Erythroblast (primary cell): ENCODE measurements around the gene WBP2.

Experiments used
- DNase-seq, 2 experiments: peaks; one replicate each; lab custom pipeline; 2025; lab: John Stamatoyannopoulos, UW
- GATA1 ChIP-seq: IDR thresholded peaks from 2 replicates; pipeline ENCODE4 v1.6.1; 2011; ENCODE audit warnings: low read depth, mild to moderate bottlenecking, control low read depth, low read length, moderate library complexity
- POLR2A ChIP-seq: IDR thresholded peaks from 2 replicates; pipeline ENCODE4 v1.6.1; 2011; ENCODE audit warnings: mild to moderate bottlenecking, low read length

Gene WBP2

DNA sequence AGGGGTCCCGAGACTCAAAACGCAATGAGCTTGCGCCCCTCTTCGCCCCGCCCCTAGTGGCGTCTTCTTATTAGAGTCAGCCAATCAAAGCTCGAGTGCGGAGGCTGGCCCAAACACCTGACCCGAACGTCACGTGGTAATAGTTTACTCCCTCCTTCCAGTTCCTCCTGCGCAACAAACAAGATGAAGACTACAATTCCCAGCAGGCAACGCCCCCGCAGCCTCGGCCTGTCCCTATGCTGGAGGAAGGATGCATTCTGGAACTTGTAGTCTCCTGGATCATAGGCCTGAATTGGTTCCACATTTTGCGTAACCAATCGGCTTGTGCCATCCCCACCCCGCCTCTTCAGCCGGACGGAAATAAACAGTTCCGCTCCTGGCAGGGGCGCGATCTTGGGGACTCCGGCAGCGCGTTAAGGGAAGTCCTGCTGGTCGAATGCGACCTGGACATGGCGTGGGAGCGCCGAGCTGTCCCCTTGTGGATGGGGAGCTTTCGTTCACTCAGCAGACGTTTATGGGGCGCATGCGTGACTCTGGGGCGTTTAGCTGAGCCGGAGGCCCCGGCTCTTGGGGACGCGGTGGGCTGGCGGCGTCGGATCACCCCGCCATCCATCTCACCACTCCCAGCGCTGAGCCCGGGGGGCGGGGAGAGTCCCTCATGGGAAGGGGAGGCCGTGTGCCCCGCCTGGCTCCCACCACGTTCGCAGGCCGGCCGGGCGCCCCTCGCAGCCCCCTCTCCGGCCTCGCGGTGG is at the start of gene WBP2:
TSS of gene WBP2 (minus strand) at position 26 of the 752 bp plus-strand sequence. CDS start 38 bp downstream, outside the sequence.
- TF ChIP-seq GATA1 (no peak), POLR2A (peak; percentile 99)
- DNase-seq: peak; percentile 100

DNA sequence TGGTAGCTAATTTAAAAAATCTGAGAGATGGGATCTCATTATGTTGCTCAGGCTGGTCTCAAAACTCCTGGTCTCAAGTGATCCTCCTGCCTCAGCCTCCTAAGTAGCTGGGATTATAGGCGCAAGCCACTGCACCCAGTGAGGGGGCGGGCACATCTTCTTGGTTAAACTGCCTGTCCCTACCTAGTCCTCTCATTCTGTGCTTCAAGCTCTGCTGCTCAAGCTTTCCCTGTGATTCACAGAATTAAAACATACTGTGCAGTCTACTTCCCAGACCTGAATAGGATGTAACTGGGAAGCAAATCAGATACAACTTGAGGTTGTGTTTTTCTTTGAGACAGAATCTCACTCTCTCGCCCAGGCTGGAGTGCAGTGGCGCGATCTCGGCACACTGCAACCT is 47.3 kb upstream of the WBP2 start:
- no peak for TF ChIP-seq POLR2A
- no peak for TF ChIP-seq GATA1
- no peak for DNase-seq

DNA sequence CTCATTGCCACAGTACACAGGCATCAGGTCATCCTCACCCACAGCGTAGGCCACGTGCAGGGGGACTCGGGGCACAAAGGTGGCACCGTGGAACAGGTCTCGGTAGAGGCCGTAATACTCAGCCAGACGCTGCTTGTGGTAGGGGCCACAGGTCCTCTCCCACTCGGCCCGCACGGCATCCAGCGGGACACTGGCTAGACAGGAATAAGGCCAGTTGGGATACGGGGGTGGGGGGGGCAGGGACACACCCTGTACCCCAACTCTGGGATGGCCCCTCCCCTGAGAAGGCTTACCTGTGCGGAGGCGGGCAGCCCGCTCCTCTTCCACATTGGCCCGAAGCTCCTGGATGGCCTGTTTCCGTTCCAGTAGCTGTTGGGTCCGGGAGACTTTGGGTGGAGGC is 46.6 kb upstream of the WBP2 start:
- TF ChIP-seq GATA1 (no peak), POLR2A (no peak)
- no peak for DNase-seq

DNA sequence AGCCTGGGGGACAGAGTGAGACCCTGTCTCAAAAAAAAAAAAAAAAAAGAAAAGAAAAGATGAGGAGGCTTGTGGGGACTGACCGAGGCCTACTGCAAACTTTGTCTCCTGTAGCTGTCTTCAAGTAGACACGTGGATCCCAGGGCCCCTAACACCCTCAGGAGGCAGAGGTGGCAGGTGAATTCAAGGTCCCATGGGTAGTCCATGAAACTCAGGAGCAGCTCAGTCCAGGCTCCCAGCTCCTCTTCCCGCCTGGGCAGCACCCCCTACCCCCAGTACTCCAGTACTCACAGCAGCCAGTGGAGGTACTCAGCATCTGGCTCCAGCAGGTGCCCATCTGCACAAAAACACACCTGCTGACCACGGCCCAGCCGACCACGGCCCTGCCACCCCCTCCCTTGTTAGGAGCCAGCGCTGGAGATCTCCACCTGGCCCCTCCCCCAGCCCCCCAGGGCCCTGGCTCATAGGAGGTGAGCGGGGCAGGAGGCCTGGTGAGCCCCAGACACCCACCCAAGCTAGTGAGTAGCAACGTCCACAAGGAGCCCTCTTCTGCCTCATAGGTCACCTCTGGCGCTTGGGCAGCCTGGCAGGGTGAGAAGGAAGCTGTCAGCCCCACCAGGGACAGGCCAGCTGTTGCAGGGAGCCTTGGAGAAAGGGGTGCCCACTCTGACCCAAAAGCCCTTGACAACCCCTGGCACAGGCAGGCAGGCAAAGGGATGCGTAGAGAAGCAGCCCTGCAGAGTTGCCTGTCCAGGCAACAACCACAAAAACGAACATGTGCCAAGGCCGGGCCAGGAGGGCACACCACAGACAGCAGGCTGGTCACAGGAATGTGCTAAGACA is 45.8 kb upstream of the WBP2 start:
- TF ChIP-seq GATA1: no peak
- TF ChIP-seq POLR2A: no peak

DNA sequence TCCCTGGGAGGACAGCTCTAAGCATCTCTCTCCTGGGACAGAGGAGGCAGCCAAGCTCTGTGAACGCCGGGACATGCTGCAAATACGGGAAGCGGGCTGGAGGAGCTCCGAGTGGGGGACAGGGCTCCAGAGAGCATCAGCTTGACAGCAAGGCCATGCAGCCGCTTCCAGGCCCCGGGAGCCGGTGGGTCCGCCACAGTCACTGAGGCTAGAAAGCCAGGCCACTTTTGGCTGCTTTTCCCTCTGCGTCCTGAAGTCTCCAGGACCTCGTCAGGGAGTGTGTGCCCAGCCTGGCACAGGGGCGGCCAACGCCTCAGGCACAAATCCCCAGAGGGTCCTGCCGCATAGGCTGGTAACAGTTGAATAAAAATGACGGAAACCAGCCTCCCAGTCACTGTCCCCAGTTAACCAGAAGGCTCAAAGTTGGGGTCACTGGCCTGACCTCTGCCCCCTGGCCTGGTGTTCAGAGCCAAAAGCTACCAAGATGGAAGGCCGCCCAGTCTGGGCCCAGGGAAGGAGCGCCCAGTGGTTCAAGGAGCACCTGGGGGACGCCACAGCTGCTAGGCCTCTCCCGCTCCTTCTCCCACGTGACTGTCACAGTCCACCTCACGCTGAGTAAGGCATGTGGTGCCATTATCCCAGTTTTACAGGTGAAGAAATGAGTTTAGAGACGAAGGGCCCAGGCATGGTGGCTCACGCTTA is 44.8 kb upstream of the WBP2 start:
- no peak for TF ChIP-seq POLR2A
- DNase-seq: no peak

More for the DNA sequence above, 45.8 kb upstream of the WBP2 start:
- no peak for DNase-seq

DNA sequence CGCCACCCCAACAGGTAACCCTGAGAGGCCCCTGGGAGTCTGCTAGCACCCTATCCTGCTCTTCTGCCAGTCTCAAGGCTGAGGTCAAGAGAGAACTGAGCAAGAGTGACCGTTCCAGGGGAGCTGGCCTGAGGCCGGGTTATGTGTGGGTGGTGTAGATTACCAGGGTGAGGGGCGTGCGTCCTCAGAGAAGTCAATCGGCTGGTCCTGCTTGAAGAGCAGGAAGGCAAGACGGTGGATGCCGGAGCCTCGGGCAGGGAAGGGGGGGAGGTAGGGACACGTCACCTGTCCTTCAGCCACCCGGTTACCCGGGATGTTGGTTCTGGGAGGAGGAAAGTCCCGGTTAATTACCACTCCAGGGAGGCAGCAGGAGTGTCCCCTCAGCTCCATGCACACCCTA is 44.2 kb upstream of the WBP2 start:
- TF ChIP-seq POLR2A (no peak), GATA1 (no peak)
- no peak for DNase-seq

DNA sequence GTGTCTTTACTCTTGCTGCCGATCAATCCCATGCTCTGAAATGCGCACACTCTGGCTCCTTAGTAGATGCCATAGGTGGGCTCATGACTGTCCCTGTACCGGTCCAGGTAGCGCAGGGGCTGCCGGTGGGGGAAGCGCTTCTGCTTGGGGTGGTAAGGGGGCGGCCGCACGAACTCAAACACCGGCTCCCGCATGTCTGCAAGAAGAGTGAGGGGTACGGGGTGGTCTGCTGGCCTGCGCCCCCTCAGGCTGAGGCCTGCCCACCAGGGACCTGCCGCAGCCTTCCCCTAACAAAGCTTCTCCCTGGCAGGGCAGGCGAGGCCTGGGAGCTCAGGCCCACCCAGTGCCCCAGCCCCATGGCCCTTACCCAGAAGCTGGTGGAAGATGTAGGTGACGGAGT is 43.7 kb upstream of the WBP2 start:
- no peak for DNase-seq

DNA sequence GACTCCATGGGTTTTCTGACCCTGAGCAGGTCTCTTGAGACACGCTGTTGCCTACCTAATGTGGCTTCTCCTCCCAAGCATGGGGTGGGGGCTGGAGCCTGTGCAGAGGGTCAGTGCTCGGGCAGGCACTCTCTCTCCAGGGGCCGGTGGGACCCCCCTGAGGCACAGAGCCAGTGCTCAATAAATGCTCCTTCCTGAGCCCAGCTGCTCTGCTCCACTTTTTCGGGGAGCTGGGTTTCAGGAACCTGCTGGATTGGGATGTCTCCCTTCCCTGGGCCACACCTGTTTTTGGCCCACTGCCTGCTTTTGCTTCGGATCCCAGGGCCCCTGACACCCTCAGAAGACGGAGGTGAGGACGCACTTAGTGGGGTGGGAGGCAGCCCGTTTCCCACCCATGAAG is 42.9 kb upstream of the WBP2 start:
- TF ChIP-seq GATA1 (no peak), POLR2A (no peak)
- DNase-seq: no peak

More for the DNA sequence above, 43.7 kb upstream of the WBP2 start:
- TF ChIP-seq GATA1 (no peak), POLR2A (no peak)

DNA sequence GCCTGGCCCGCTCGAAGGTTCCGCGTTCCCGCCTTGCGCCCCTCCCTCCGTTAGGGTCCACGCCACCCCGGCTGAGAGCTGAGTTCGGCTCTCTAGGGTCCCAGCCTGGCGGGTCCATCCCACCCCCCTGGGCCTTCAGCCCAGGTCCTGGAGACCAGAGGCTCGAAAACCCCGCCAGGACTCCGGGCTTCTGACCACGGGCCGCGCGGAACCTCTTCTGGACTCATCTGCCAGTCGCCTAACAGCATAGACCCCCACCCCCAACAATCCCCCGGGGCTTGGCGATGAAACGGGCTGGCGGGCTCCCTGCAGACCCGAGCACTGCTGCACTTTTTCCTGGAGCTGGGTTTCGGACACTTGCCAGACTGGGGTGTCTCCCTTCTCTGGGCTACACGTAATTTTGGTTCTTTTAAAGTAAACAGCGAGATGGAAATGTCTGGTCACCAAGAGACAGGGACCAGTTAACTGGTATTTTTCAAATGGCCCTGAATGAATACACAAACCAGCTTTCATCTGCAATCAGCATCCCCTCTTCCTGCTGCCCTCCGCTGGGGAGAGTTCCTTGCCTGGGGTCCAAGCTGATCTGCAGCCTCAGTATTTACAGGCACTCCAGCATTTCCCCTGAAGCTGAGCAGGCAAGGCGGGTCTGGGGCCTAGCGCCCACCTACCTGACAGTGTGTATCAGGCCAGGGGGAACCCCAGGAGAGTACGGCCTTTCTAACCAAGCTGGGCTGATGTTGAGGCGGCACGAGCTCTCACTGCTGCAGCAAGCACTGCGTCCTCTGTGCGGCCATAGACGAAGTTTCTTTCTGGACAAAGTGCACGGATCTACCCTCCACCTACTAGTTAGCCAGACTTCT is 42.3 kb upstream of the WBP2 start:
- no peak for DNase-seq
- TF ChIP-seq POLR2A (no peak), GATA1 (no peak)

DNA sequence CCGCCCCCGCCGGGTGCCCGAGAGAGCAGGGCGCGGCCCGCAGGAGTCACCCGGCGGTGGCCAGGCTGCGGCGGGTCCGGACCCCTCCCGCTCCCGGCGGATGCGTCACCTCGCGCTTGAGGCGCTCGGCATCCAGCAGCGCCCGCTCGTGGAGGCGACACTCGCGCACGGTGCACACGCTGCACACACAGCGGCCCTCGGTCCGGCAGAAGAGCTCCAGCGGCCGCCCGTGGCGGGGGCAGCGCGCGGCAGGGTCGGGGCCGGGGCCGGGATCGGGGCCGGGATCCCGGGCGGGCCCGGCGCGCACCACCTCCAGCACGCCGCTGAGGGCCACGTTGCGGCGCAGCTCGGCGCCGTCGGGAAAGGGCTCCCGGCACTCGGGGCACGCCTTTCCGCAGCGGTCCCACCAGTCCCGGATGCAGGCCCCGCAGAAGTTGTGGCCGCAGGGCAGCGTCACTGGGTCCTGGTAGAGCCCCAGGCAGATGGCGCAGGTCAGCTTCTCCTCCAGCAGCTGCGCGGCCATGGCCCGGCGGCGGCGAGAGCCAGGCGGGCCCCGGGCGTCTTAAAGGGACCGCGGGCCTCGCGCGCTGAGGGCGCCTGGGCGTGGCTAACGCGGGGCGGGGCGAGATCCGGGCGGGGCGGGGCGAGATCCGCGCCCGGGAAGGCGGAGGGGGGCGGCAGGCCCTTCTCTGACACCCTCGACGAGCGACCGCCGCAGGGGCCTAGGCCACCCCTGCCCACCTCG is 41.5 kb upstream of the WBP2 start, which contains the start of gene TRIM65:
TSS of gene TRIM65 (minus strand) at position 537 of the 745 bp plus-strand sequence. CDS start at position 523, 14 bp downstream.
- peak; percentile 86 to 90 for DNase-seq
- peak; percentile 70 for TF ChIP-seq POLR2A
- no peak for TF ChIP-seq GATA1

DNA sequence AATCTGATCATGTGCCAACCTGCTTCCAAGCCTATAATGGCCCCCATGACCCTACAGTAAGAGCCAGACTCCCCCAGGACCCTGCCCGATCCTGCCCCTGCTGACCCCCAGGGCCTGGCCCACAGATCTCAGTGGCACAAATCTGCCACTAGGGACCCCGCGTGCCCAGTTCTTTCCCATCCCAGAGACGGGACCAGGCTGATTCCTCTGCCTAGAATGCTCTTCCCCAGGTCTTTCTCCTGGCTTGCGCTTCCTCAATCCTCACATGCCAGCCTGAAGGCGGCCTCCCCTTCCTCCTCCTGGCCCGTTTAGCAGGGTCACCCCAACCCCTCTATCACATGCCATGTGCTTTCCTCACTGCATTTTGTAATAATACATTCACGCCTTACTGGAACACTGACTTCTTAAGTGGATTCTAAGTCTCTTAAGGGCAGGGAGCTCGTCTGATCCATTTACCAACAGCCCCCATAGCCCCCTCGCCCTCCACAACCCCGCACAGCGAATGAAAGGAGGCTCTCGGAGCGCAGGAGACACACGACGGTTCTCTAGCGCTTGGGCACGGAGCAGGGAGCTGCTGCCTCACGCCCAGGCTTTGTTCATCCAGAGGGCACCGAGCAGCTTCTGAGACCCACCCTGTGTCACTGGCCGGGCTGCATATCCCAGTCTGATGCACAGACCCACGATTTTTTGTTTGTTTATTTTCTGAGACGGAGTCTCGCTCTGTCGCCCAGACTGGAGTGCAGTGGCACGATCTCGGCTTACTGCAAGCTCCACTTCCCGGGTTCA is 40.4 kb upstream of the WBP2 start:
- TF ChIP-seq GATA1: no peak
- peak; percentile 24 to 29 for DNase-seq
